Activated CD4-positive, alpha-beta T cell treated with anti-CD3 and anti-CD28 coated beads, Interleukin-2, amount 10 ng/mL, durations not matched to agents 7 days and 5 days (primary cell): Measurements from ENCODE around the gene BAIAP2L2. TPM values are rescaled to one million over a fixed set of nuclear protein-coding genes. Genes with fewer than 3 reads are reported as not detected.

Experiments
- CTCF ChIA-PET: fragments of 350-600 bp; sonication (Branson Sonifier 250); formaldehyde crosslinking; loops from one replicate; lab custom pipeline; 2021; ENCODE audit warnings: antibody characterized with exemption; lab: Charles Lee
- POLR2A ChIA-PET: fragments of 350-600 bp; sonication (Branson Sonifier 250); formaldehyde crosslinking; loops from one replicate; lab custom pipeline; 2021; ENCODE audit warnings: antibody characterized with exemption; lab: Charles Lee
- DNase-seq: peaks from one replicate; pipeline ENCODE4 v3.0.0-alpha.2; 2020
- H3K27ac Mint-ChIP-seq: one replicate; pipeline ENCODE4 v1.8.0; 2021; ENCODE audit warnings: mild to moderate bottlenecking, moderate library complexity, mixed read lengths
- H3K27me3 Mint-ChIP-seq: one replicate; pipeline ENCODE4 v1.8.0; 2021; ENCODE audit warnings: mixed read lengths
- H3K36me3 Mint-ChIP-seq: one replicate; pipeline ENCODE4 v1.8.0; 2021; ENCODE audit warnings: low read depth, mixed read lengths
- H3K4me1 Mint-ChIP-seq: one replicate; pipeline ENCODE4 v1.8.0; 2021; ENCODE audit warnings: mixed read lengths
- H3K4me3 Mint-ChIP-seq: one replicate; pipeline ENCODE4 v1.8.0; 2021; ENCODE audit warnings: mild to moderate bottlenecking, moderate library complexity, mixed read lengths
- H3K9me3 Mint-ChIP-seq: one replicate; pipeline ENCODE4 v1.8.0; 2021; ENCODE audit warnings: mixed read lengths
- total RNA-seq, 2 experiments: library from RNA; stranded (reverse); gene quantifications; one replicate each; pipeline ENCODE4 v1.2.3, GENCODE V29; 2021

Gene BAIAP2L2
- total RNA-seq, 2 experiments from 2014 or later: 0.50 to 0.55 TPM

GRCh38 chr22:38072322-38073149 lies 37.9 kb downstream of the BAIAP2L2 start:
- Mint-ChIP-seq H3K27me3 (no peaks in the 10 kb centered on the region), H3K4me1 (no peaks in the 10 kb centered on the region), H3K9me3 (no peaks in the 10 kb centered on the region), H3K4me3 (no peak overlapping the region), H3K36me3 (no peaks in the 10 kb centered on the region), H3K27ac (no peak overlapping the region)
- CTCF ChIA-PET: no interaction called here
- DNase-seq: no peak
- POLR2A ChIA-PET: no interaction called here

DNA sequence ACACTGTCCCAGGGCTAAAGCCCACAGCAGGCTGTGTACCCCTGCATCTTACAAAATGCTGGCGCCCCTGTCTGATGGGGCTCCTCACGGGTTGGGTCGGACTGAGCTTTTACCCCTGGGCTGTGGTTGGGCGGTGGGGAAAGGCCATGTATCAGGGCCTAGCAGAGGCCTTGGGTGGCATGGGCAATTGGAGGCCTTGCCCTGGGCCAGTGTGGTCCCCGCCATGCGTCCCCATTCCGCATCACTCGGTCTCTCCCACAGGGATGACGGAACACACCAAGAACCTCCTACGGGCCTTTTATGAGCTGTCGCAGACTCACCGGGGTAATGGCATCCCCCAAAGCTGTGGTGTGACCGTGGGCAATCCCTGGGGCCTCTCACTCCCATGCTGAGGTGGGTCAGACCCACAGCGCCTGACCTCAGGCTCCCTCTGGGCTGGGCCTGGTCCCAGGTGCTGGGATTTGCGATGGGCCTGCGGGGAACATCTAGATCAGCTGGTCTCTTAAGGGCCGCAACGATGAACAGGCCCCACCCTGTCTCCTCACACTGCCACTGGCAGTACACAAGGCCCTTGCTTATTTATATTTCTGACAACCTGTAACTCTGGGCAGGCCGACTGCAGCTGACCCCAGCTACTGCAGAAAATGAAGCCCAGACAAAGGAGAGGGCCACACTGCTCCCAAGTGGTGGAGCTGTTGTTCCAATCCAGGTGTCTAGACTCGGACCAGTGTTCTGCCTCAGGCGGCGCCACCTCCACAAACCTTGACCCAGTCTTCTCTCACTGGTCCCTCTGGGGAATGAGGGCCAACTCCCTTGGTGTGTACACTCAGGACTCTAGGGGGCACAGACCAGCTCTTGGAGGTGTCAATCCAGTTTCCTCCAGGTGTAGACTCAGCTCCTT lies 38.8 kb downstream of the BAIAP2L2 start:
- POLR2A ChIA-PET: no interaction called here
- H3K9me3 Mint-ChIP-seq: no peaks in the 10 kb centered on the region
- DNase-seq: no peak
- CTCF ChIA-PET: interaction anchor here (1.6 to 2.4 kb wide), 2 partner anchors 15 to 19 kb away, joined by 4 to 6 read pairs; partner anchors contain the start of gene PICK1
- H3K27ac Mint-ChIP-seq: no peak overlapping the region
- H3K27me3 Mint-ChIP-seq: no peaks in the 10 kb centered on the region
- no peaks in the 10 kb centered on the region for H3K36me3 Mint-ChIP-seq
- no peaks in the 10 kb centered on the region for H3K4me1 Mint-ChIP-seq
- H3K4me3 Mint-ChIP-seq: no peak overlapping the region

DNA sequence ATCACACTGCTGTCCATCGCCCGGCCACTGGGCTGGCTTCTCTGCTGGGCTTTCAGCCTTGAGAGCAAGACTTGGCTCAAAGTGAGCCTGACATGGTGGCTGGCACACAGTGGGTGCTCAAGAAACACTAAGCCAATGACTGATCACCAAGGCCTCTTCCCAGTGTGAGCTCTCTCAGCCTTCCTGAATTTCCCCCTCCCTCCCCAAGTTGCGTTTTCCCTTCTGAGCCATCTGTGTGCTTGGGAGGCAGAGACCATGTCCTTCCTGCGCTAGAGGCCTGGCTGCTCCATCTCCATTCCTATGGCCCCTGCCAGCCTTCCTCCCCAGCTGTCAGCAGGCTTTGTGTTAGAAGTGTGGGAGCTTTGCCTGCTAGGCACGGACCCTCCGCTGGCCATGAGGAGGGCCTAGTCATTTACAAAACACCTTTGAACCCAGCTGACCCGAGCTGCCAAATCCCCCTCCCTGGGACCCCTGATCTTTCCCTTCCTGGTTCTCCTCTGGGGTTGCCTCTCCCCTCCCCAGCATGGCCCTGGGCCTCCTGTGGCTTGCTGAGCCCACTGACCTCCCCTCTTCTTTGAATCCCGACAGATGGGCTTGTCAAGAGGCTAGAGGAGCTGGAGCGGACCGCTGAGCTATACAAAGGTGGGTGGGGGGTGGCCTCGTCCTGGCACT lies 40.1 kb downstream of the BAIAP2L2 start:
- H3K9me3 Mint-ChIP-seq: no peaks in the 10 kb centered on the region
- H3K4me1 Mint-ChIP-seq: no peaks in the 10 kb centered on the region
- no peak for DNase-seq
- no peak overlapping the region for H3K4me3 Mint-ChIP-seq
- peaks cover 3% of the 10 kb centered on the region for H3K36me3 Mint-ChIP-seq
- ChIA-PET POLR2A (interaction anchor here (0.7 kb wide), 1 partner anchor 21 kb away, joined by 3 read pairs; no protein-coding TSS in a partner anchor), CTCF (interaction anchor here (0.9 to 2.4 kb wide), 3 partner anchors 13 to 30 kb away, joined by 3 to 6 read pairs (median 4); partner anchors contain the start of gene PICK1)
- no peaks in the 10 kb centered on the region for H3K27me3 Mint-ChIP-seq
- H3K27ac Mint-ChIP-seq: no peak overlapping the region

DNA sequence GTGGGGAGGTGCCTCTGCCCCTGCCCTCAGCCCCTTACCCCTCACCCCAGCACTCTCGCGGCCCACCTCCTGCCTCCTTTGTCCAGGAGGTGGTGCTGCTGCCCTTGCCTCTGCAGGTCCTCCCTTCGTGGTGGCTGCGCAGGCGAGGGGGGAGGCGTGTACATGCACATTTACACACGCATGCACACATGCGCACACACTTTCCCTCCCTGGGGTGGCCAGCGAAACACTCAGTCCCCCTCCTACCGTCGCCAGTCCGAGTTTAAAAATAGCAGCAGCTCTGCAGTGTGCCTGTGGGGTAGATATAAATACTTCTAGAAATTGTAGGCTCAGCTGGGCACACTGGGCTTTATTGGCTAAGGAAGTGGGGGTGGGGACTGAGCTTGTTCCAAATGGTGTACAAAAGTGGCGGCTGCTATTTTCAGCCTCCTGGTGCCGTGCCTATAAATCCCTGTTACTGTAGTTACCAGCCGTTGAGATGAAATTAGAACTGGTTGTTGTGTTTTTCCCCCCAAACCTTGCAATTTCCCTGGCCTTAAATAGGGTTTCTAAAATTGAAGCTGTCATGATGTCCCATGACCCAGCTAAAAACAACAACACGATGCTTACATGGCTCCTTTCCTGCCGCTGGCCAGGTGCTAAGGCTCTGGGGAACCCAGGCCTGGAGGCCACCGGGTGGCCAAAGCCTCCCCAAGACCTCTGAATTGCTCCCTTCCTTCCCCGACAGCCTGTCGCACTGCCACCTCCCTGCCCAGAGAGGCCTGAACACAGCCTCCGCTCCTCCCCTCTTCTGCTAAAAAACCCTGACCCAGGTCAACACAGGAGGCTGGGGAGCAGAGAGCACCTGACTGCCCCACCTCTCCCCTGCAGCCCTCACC lies 40.9 kb downstream of the BAIAP2L2 start:
- Mint-ChIP-seq H3K27me3 (no peaks in the 10 kb centered on the region), H3K36me3 (peaks cover 3% of the 10 kb centered on the region), H3K4me3 (no peak overlapping the region), H3K4me1 (no peaks in the 10 kb centered on the region), H3K27ac (no peak overlapping the region), H3K9me3 (no peaks in the 10 kb centered on the region)
- ChIA-PET POLR2A (interaction anchor here (0.7 kb wide), 1 partner anchor 22 kb away, joined by 3 read pairs; no protein-coding TSS in a partner anchor), CTCF (interaction anchor here (0.9 to 2.4 kb wide), 3 partner anchors 13 to 31 kb away, joined by 3 to 6 read pairs (median 4); partner anchors contain the start of gene PICK1)
- no peak for DNase-seq

DNA sequence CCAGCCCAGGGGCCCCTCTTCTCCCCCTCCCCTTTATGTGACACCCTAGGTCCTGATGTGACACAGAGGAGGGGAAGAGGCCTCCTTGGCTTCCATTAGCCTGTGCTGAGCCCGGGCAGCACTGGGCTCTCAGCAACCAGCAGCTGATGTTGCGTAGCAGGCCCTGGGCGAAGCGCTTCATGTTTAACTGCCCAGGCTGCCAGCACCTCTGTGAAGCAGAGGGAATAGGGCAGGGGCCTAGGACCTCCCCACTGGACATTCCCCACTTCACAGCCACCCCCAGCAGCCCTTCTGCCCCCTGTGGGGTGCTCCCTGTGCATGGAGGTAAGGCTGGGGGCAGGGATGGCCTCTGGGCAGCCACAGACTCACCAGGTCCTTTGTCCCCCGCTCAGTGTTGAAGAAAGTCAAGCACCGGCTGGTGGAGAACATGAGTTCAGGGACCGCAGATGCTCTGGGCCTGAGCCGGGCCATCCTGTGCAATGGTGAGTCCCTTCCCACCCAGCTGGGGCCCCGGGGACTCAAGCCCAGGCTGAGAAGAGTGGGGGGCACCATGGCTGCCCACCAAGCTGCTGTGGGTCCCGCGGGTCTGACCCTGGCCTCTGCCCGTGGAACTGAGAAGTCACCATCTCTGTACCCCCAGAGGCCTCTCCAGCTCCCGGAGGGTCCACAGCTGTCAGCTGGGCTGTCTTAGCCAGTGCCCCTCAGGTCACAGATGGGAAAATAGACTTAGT lies 41.7 kb downstream of the BAIAP2L2 start:
- Mint-ChIP-seq H3K27me3 (no peaks in the 10 kb centered on the region), H3K4me3 (no peak overlapping the region), H3K4me1 (no peaks in the 10 kb centered on the region), H3K27ac (no peak overlapping the region), H3K9me3 (no peaks in the 10 kb centered on the region), H3K36me3 (peaks cover 3% of the 10 kb centered on the region)
- ChIA-PET CTCF (no interaction called here), POLR2A (no interaction called here)
- no peak for DNase-seq

GRCh38 chr22:38067761-38068360 lies 42.6 kb downstream of the BAIAP2L2 start:
- H3K27me3 Mint-ChIP-seq: no peaks in the 10 kb centered on the region
- H3K27ac Mint-ChIP-seq: peak overlapping the region; percentile 57
- no peak overlapping the region for H3K4me3 Mint-ChIP-seq
- POLR2A ChIA-PET: no interaction called here
- no peaks in the 10 kb centered on the region for H3K4me1 Mint-ChIP-seq
- H3K9me3 Mint-ChIP-seq: no peaks in the 10 kb centered on the region
- DNase-seq: no peak
- peaks cover 5% of the 10 kb centered on the region for H3K36me3 Mint-ChIP-seq
- CTCF ChIA-PET: no interaction called here

DNA sequence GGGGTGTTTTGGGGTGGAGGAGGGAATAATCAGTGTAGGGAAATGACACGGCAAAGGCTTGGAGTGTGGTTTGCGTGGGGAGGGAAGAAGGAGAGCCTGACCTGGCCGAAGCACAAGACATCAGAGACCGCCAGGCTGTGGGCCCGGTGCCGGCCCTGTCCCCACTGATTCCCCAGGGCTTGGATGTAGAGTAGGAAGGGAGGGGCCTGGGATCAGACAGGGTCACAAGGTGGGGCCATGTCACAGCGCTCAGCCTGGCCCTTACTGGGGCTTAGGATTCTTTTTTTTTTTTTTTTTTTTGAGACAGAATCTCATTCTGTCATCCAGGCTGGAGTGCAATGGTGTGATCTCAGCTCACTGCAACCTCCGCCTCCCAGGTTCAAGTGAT lies 43.5 kb downstream of the BAIAP2L2 start:
- H3K27me3 Mint-ChIP-seq: no peaks in the 10 kb centered on the region
- H3K27ac Mint-ChIP-seq: no peak overlapping the region
- CTCF ChIA-PET: no interaction called here
- DNase-seq: no peak
- POLR2A ChIA-PET: no interaction called here
- peaks cover 8% of the 10 kb centered on the region for H3K36me3 Mint-ChIP-seq
- no peaks in the 10 kb centered on the region for H3K9me3 Mint-ChIP-seq
- no peak overlapping the region for H3K4me3 Mint-ChIP-seq
- no peaks in the 10 kb centered on the region for H3K4me1 Mint-ChIP-seq

- no peaks in the 10 kb centered on the region for H3K27me3 Mint-ChIP-seq
- H3K4me3 Mint-ChIP-seq: no peak overlapping the region
- POLR2A ChIA-PET: no interaction called here
- H3K4me1 Mint-ChIP-seq: no peaks in the 10 kb centered on the region
- no peak overlapping the region for H3K27ac Mint-ChIP-seq
- peaks cover 12% of the 10 kb centered on the region for H3K36me3 Mint-ChIP-seq
- DNase-seq: no peak
- no peaks in the 10 kb centered on the region for H3K9me3 Mint-ChIP-seq
- CTCF ChIA-PET: interaction anchor here (0.8 to 1.3 kb wide), 2 partner anchors 14 to 15 kb away, joined by 3 read pairs; no protein-coding TSS in a partner anchor
Observed at GRCh38 chr22:38066381-38067027, 44.0 kb downstream of the BAIAP2L2 start.

DNA sequence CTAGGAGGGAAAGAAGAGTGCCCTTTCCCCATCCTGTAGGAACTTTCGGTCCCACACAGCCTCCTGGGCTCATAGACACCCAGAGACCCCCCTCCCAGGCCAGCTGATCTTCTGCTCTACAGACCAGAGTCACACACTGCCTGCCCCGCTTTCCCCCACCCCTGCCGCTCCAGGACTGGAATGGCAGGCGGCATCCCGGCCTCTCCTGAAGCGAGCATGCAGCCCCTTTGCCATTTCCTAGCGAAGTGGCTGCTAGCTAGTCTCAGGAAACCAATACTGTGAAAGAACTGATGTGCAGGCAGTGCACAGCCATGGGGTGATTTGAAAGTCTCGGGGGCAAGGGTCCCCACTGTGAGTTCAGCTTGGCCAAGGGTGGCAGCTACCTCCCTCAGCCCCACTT lies 44.9 kb downstream of the BAIAP2L2 start:
- no peak for DNase-seq
- no peak overlapping the region for H3K4me3 Mint-ChIP-seq
- ChIA-PET POLR2A (no interaction called here), CTCF (interaction anchor here (0.8 to 1.3 kb wide), 2 partner anchors 13 to 14 kb away, joined by 3 read pairs; no protein-coding TSS in a partner anchor)
- no peaks in the 10 kb centered on the region for H3K27me3 Mint-ChIP-seq
- no peaks in the 10 kb centered on the region for H3K9me3 Mint-ChIP-seq
- peaks cover 12% of the 10 kb centered on the region for H3K36me3 Mint-ChIP-seq
- no peak overlapping the region for H3K27ac Mint-ChIP-seq
- H3K4me1 Mint-ChIP-seq: no peaks in the 10 kb centered on the region

DNA sequence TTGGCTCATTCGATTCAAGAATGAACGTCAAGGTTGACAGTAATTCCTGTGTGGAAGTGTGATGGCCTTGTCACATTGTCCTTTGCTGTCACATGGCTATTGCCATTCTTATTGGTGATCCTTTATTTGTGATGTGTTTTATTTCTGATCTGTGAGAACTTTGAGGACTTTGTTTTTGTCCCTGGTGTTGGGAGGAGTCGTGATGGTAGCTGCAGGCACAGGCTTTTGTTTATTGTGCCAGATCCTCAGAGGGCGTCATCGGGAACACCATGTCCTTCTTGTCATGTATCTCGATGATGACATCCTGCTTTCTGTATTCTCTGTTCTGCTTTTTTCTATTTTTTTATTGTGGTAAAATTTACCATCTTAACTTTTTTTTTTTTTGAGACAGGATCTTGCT lies 47.7 kb downstream of the BAIAP2L2 start:
- peaks cover 15% of the 10 kb centered on the region for H3K36me3 Mint-ChIP-seq
- no peak for DNase-seq
- CTCF ChIA-PET: no interaction called here
- H3K27ac Mint-ChIP-seq: no peak overlapping the region
- no peak overlapping the region for H3K4me3 Mint-ChIP-seq
- no peaks in the 10 kb centered on the region for H3K27me3 Mint-ChIP-seq
- no peaks in the 10 kb centered on the region for H3K9me3 Mint-ChIP-seq
- POLR2A ChIA-PET: no interaction called here
- peaks cover 2% of the 10 kb centered on the region for H3K4me1 Mint-ChIP-seq
